ENCODE data around the gene SPATC1L. TPM values are rescaled to one million over a fixed set of nuclear protein-coding genes. Genes with fewer than 3 reads are reported as not detected.

Gene SPATC1L
- total and polyA plus RNA-seq, 2 donors (not counting 1 experiment from before 2014, with no cell fraction given), result 11.4 to 15.4 TPM

GRCh38 chr21:46142582-46143473 is 41.4 kb downstream of the SPATC1L start:
- H3K27me3 Mint-ChIP-seq, result no peaks in the 10 kb centered on the region
- Histone ChIP-seq H3K27me3 (replicated peaks in 1 of 4; ENCODE audit: control extremely low read depth in 1 of 4, control insufficient read depth in 3 of 4, insufficient read depth in 4 of 4, low read length in 3 of 4) (no peaks in the 10 kb centered on the region), H3K27ac (ENCODE audit: low read length in 2 of 2) (no peak overlapping the region), H3K4me1 (ENCODE audit: control insufficient read depth in 2 of 2, insufficient read depth in 2 of 2, low read length in 2 of 2) (peaks cover 0 to 5% of the 10 kb centered on the region in 2 donors), H3K4me2 (replicated peaks; ENCODE audit: low read depth, low read length, poor library complexity, severe bottlenecking) (no peak overlapping the region), H3K4me3 (ENCODE audit: control extremely low read depth in 1 of 5, extremely low read depth in 1 of 5, insufficient read depth in 1 of 5, low read depth in 2 of 5, low read length in 4 of 5) (no peak overlapping the region), H4K20me1 (ENCODE audit: control insufficient read depth, insufficient read depth, low read length, poor library complexity, severe bottlenecking) (no peaks in the 10 kb centered on the region), H2AFZ (ENCODE audit: insufficient read depth, low read depth, low read length, poor library complexity, severe bottlenecking) (no peak overlapping the region), H3K9ac (ENCODE audit: low read length) (no peak overlapping the region), H3K79me2 (ENCODE audit: control insufficient read depth, insufficient read depth, low read length) (no peaks in the 10 kb centered on the region), H3K9me3 (ENCODE audit: control extremely low read depth in 1 of 3, control insufficient read depth in 2 of 3, insufficient read depth in 1 of 3, low read length in 2 of 3) (peaks cover 0 to 9% (median 0%) of the 10 kb centered on the region in 3 donors), H3K36me3 (replicated peaks in 1 of 2; ENCODE audit: control extremely low read depth in 1 of 2, control insufficient read depth in 1 of 2, extremely low read depth in 1 of 2, insufficient read depth in 2 of 2, low read length in 1 of 2) (no peaks in the 10 kb centered on the region)
- 99% methylated on average over 15 of the region's 21 CpGs for WGBS (ENCODE audit: insufficient coverage)
- H3K9me3 Mint-ChIP-seq (ENCODE audit: insufficient read depth), result no peaks in the 10 kb centered on the region
- intact Hi-C loops (cut with micrococcal nuclease), result loop anchor here (1.0 to 2.0 kb wide), 2 partner anchors 41 to 182 kb away; partner anchors contain the start of genes PCNT and SPATC1L
- CTCF ChIA-PET, result interaction anchor here (0.5 to 2.8 kb wide), 22 partner anchors 11 to 713 kb away, joined by 3 to 17 read pairs (median 3); partner anchors contain the start of genes LSS, MCM3AP and YBEY
- DNase-seq (no peak), ATAC-seq (ENCODE audit: low read depth) (no peak)
- peaks cover 8% of the 10 kb centered on the region for H3K4me1 Mint-ChIP-seq
- TF ChIP-seq EZH2 (IDR thresholded peaks at IDR 0.05; ENCODE audit: borderline replicate concordance, insufficient read depth, low read depth, low read length, poor library complexity, severe bottlenecking), result no peak
- TF ChIP-seq, protein P1, sequence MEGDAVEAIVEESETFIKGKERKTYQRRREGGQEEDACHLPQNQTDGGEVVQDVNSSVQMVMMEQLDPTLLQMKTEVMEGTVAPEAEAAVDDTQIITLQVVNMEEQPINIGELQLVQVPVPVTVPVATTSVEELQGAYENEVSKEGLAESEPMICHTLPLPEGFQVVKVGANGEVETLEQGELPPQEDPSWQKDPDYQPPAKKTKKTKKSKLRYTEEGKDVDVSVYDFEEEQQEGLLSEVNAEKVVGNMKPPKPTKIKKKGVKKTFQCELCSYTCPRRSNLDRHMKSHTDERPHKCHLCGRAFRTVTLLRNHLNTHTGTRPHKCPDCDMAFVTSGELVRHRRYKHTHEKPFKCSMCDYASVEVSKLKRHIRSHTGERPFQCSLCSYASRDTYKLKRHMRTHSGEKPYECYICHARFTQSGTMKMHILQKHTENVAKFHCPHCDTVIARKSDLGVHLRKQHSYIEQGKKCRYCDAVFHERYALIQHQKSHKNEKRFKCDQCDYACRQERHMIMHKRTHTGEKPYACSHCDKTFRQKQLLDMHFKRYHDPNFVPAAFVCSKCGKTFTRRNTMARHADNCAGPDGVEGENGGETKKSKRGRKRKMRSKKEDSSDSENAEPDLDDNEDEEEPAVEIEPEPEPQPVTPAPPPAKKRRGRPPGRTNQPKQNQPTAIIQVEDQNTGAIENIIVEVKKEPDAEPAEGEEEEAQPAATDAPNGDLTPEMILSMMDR (IDR thresholded peaks at IDR 0.05), result no peak
- POLR2A ChIA-PET, result interaction anchor here (0.5 kb wide), 1 partner anchor 32 kb away, joined by 3 read pairs; no protein-coding TSS in a partner anchor
- no peak overlapping the region for H3K27ac Mint-ChIP-seq
- no peak overlapping the region for H3K4me3 Mint-ChIP-seq

All from B cell (primary cell).